NCI-H2081 (cell line): ENCODE results near the gene NEDD4.
A peak's percentile ranks its signal among the peaks of the same experiment; 100 is the strongest.
"Not testable (repeated sequence)": the region's sequence is repeated elsewhere in the genome, so short reads cannot be mapped to it uniquely, and the experiment has no call there.

Experiments
- DNase-seq, 2 experiments: peaks; one replicate each; lab custom pipeline; 2025; lab: John Stamatoyannopoulos, UW

The NEDD4 gene

DNA sequence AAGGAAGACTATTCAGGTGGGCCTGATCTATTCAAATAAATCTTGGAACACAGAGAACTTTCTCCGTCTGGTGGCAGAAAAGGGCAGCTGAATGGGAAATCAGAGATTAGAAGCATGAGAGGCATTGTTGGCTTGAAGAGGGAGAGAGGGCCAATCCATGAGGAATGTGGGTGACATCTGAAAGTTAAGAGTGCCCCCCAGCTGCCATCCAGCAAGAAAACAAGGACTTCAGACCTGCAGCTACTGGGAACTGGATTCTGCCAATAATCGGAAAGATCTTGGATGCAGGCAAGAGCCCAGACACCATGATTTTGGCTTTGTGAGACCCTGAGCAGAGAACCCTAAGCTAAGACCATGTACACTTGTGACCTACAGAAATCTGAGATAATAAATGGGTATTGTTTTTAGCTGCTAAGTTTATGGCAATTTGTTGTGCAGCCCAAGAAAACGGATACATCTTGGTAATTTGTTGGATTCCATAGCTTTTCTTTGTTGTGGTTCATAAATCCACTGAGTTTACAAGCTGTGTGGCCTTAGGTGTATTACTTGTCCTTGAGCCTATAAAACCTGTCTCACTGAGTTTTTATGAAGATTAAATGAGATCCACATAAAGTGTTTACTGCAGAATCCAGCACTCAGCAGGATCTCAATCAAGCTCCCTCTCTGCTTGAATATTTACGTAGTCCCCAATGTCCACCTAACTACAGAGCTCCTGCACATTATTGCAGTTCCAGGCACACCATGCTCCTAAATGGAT lies 168.4 kb downstream of the NEDD4 start:
- no peak for DNase-seq

DNA sequence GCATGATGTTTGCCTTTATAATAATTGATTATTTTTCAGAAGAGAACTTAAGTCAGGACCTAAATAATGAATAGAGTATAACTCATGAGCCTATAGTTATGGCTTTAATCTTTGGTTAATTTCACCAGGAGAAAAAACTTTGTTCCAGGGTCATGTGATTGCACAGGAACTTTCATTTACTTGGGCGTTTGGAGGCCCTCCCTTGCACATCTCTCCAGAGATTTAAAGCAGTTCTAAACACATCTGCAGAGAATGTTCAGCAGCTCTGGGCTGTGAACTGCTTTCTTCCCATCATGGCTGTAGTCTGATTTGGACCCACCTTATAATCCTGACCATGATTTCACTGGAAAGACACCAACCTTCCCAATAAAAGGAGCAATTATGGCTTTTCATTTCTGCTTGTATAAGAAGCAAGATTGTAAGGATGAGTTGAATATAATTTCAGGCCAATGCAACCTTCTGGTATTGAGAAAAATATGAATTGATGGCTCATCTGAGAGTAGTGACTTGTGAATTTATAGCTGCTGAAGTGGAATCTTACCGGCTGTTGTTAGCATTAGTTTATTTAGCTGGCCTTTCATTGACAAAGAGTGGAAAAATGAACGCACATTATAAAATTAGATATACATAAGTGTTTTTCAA lies 169.6 kb downstream of the NEDD4 start:
- no peak for DNase-seq

DNA sequence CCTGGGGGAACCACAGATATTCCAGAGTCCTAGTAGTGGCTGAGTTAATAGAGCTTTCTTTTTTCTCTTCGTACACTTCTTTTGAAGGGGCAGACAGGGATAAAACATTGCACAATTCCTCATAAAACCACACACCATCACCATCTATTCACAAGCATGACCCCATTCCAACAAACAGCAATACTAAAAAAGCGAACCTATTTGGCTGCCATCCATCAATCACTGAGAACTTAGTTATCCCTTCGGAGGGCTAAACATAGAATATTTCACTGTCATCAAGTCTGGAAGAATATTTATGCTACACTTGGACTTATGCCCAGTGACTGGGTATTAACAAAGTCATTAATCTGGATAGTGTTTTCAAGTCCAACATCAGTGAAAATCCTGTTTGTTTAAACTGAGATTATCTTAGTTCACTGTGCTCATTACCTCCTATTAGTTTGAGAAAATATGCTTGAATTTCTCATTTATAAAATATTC lies 170.2 kb downstream of the NEDD4 start:
- peak in 1 of 2 experiments; percentile 24 for DNase-seq

DNA sequence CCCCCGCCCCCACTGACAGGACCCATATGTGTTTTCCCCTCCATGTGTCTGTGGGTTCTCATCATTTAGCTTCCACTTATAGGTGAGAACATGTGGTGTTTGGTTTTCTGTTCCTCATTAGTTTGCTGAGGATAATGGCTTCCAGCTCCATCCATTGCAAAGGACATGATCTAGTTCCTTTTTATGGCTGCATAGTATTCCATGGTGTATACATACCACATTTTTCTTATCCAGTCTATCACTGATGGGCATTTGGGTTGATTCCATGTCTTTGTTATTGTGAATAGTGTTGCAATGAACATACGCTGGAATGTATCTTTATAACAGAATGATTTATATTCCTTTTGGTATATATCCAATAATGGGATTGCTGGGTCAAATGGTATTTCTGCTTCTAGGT lies 171.7 kb downstream of the NEDD4 start:
- DNase-seq = not testable (repeated sequence)

DNA sequence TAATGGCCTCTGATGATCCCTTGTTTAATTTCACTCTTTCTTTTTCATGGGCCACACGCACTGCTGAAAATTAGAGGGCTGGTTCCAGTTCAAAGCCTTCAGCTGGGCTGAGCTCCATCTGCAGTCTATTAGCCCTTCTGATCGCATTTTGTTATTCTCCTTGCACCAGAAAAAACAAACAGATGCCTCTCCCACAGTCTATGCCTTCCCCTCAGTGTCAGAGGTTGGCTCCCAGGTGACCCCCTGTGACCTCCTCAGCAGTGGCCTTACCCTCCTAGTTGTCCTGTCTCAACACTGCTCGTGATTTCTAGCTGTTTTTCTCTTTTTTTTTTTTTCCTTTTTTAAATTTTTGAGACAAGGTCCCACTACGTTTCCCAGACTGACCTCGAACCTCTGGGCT lies 173.4 kb downstream of the NEDD4 start:
- no peak for DNase-seq

DNA sequence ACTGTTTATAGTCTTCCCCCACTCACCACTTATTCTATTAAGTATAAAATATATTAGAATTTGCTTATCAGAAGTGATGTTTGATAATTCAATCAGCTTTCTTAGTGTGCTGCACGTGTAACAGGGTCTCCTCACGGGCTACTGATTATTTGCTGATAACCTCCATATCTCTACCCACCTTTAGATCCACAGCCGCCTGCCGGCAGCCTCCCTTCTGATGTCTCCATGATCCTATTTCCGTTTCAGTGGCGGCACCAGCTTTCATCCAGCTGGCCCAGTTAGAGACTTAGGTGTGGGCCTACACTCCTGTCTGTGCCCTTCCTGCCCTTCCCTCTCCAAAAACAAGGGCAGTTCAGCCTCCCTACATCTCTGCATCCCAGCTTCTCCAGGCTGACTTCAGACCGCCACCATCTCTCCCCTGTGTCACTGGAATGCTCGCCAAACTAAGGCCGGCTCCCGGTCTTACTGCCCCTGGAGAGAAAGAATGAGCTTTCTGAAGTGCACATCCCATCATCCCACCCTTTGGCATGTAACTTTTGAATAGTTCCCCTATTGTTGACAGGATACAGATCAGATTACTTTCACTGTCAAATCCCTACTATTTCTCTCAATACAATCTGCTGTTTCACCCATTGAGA lies 173.9 kb downstream of the NEDD4 start:
- DNase-seq = no peak

DNA sequence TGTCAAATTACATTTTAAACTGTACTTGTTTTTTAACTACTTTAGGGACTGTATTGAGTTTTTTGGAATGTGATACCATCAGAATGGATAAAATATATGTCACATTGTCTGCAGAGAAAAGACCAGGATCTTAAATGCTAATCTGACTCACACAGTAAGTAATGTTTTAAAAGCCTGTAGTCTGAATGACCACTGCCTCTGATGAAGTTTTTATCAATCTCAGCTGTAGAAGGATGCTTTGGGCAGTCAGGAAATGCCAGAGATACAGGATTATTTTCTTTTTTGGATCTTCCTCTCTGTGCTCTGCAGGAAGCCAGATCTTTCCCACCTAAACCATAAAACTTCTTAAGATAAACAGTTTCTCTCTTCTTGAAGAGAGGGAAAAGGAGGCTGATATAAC lies 177.4 kb downstream of the NEDD4 start:
- no peak for DNase-seq

DNA sequence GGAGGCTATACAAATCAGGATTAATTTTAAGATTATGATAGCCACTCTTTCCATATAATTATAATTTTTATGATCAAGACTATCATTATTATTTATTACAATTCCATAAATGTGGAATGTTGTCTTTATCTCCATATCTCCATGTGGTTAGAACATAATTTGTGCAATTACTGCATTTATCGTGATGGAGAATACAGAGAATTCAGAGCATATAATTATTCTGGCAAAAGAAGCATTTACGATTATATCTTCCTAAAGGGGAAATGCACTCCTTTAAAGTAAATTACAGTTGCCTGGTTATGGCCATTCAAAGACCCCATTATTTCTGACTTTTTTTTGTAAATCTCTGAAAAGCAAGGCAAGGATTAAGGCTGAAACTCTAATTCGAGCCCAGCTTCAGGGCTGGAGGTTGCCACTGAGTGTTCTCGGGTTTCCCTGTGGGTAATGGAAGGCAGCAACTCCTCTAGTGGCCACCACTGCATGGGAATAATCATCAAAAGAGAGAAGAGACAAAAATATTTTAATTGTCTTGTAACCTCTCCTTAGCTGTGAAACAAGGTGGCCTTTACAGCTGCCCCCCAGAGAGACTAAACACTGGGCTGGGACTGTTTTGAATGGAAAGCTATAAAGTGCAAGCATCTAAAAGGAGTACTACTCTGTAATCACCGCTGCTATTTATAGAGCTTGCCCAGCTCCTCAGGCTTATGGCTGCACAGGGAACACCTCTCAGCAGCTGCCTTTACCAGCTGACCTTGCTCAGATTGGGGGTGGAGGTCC lies 190.6 kb downstream of the NEDD4 start:
- peak; percentile 59 to 74 for DNase-seq

DNA sequence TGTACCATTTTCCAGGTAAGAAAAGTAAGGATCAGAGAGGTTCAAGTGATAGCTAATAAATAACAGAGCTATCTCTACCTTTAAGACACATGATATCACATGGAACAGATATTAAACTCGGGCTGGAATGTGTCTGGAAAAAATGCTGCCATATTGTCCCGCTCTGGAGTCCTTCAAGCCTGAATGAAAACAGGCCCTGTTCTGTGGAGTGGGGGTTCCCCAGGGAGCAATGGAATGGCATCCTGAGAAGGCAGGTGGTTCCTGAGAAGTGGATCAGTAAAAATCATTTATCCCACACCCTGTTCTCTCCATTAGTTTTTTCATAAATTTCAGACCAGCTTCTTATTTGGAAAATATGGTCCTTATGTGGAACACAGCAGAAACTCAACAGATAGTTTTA lies 193.2 kb downstream of the NEDD4 start:
- DNase-seq = no peak

DNA sequence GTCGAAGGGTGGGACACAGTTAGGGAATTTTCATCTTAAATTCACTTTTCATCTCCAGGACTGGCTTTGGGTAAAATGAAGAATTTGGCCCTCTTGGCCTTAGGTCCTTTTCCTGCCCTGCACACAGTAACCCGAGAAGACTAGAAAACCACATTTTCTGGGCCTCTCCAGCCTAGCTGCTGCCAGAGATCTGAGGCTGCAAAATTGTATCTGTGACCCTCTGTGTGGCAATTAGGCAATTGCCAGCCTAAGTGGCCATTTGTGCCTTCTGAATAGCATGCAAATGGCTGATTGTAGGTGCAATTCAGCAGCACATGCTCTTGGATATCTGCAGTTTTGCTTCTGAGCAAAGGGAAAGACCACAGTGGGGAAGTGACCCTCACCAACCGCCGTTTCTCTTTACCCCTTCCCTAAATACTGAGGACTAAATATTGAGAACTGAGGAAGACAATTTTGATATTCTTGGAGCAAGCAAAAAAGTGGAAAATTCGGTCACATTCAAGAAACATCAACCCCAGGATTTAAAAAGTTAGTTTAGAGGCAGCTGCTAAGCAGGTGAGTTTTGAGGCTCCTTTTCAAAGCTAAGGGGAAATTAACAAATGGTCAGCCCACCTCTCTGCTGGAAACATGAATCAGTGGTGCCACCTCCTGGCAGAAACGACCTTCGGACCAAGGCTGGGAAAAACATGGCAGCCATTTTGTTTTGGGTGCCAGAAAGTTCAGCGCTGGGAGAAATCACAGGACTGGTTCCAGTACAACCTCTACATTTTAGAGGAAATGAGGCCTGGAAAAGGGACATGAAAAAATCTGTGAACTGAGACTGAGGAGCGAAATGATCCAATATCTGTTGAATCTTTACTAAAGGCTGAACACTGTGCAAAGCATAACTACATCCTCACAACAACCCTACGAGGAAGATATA lies 193.9 kb downstream of the NEDD4 start:
- peak; percentile 32 to 59 for DNase-seq

DNA sequence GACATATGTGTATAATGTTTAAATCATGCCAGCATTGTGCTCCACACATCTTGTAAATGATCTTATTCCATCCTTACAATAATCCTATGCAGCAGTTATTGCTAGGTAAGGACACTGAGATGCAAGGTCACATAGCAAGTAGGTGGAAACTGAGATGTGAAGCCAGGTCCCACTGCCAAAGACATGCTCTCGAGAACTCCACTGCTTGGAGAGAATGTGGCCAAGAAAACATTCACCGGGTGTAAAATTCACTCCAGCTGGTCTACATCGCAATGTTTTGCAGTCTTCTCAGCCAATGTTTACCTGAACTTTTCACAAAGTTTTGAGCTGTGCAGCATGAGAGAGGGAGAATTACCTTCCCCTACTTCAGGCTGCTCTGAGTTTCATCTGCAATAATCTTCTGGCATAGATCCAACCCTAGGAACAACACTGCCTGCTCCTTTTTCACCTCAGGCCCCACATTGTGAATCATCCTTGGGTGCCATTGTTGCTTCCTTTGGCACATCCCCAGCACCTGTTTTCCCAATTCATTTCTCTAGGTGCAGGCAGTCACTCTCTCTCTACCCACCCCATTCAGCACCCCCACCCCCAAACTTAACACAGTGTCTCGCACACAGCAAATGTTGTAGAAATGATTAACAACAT lies 197.0 kb downstream of the NEDD4 start:
- DNase-seq = no peak

DNA sequence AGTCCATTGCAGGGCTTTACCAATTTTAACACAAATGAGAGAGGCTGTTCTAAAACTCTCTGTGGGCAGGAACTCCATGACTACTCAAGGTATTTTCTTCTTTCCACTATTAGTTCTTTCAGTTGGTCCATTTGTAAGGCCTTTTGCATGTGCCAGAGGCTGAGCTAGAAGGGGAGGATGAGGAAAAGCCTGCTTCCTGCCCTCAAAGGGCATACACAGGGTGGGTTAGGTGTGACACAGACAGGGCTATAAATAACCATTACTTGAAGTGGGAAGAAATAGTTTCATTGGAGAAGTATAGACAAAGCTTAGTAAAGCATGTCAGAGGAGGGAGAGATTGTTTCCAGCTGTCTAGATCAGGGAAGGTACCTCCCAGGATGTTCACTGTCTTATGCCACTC lies 198.4 kb downstream of the NEDD4 start:
- DNase-seq = no peak

DNA sequence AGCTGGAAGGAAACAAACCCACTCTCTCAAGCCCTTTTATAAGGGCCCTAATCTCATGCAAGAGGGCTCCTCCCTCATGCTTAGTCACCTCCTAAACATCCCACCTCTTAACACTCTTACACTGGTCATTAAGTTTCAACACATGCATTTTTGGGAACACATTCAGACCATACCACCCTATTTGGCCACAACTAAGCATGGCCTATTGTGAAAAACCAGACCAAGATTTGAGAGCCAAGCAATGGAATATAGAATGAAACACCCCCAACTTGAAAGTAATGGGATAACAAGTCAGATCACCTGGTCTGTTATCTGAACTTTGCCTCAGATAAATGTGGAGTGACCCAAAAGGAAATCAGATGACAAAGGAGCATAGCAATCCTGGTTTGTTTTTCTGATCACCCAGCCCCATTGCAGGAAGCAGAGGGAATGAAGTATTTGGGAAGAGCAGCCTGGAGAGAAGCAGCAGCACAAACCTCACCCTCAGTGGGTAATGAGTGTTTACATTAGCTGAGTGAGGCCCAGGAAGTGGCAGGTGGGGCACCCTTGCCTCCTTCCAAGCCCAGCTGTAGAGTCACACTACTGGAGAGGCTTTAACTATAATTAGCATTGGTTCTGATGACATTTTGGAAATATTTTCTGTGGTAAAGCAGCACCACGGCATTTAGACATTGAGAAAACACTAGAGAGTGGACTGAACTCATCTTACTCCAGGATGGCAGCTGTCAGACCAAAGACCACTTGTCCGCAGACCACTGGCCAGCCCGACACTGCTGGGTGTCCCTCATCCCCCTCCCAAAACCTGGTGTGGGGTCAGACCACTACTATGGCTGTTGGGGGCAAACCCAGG lies 201.6 kb downstream of the NEDD4 start:
- peak; percentile 21 to 69 for DNase-seq

DNA sequence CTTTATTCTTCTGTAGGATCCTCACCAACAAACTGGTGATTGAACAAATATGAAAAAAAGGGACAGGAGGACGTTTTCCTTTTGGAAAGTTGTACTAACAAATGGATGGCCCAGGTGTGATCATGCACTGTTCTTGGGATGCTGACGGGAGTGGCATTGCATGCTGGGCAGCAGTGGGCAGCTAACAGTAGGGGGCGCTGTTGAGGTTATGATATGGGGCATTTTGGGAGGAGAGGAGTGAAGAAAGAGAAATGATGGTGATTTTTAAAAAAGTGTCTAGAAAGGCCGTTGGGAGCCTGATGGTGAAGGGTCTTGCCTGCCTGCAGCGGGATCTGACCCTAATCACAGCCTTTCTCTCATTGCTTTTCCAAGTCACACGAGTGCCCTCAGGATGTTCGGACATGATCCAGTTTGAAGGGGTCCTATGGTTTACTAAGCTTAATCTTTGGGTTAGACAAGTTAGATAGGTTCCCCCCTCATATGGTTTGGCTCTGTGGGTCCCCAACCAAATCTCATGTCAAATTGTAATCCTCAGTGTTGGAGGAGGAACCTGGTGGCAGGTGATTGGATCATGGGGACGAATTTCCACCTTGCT lies 204.2 kb downstream of the NEDD4 start:
- no peak for DNase-seq

DNA sequence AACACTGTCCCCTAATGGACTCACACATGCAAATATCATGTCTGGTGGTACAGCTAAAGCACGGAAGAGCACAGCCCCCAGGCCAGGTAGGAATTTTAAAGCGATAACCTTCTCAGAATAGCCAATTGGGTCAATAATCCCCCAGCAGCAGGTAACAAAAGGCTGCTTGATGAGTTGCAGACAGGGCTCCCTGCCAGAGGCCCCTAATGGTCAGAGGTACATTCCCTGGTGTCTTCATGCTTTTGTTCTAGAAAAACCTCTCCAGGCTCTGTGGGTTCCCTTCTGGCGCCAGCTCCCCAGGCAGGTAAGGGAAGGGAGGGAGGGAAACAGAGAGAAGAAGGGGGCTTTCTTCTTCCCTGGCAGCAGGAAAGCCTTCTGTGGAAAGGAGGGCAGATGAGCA lies 207.1 kb downstream of the NEDD4 start:
- no peak for DNase-seq

DNA sequence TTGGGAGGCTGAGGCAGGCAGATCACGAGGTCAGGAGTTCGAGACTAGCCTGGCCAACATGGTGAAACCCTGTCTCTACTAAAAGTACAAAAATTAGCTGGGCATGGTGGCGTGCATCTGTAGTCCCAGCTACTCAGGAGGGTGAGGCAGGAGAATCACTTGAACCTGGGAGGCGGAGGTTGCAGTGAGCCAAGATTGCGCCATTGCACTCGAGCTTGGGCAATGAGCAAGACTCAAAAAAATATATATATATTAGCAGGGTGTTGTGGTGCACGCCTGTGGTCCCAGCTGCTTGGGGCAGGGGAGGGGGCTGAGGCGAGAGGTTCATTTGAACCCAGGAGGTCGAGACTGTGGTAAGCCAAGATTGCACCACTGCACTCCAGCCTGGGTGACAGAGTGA lies 207.8 kb downstream of the NEDD4 start:
- not testable (repeated sequence) for DNase-seq

DNA sequence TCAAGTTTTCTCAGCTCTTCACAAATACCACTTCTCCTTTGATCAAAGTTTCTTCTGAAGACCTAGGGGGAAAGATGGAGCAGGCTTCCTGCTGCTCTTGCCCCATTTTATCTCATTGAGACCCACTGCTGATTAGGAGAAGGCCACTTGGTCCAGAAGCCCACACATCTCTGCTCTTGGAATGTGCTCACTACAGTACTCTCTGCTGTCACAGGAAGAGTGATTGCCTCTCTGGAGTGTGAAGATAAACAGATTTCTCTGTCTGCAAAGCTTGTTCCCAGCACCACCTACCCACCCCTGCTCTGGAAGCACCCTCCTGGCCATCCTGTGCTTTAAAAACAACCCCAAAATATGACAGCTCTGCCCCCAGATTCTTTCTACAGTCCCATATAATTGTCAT lies 209.1 kb downstream of the NEDD4 start:
- DNase-seq = no peak

DNA sequence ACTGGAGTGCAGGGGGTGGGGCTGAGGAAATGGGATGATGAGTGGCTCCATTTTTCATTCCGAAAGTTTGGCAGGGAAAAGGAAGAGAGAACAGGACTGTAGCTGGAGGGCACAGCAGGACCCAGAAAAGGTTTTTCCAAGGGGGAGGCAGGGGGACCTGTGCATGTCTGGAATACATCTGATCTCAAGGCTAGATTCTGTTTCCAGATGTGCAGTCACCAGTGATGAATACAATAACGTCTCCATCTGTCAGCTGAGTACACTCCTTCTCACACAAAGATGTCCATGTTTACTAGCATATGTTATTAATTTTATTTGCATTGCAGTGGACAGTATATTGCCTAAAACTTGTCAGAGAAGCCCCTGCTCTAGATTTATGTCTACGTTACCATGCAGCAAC lies 210.5 kb downstream of the NEDD4 start:
- DNase-seq = no peak

DNA sequence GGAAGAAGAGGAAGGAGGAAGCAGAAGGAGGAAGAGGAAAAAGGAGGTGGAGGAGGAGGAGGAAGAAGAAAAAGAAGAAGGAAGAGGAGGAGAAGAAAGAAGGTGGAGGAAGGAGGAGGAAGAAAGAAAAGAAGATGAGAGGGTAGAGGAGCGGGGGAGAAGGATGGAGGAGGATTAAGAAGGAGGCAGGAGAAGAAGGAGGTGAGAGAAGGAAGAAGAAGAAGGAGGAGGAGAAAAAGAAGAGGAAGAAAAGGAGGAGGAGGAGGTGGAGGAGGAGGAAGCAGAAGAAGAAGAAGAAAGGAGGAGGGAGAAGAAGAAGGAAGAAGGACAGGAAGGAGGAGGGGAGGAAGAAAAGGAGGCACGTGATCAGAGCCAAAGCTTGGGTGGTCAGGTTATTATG lies 213.1 kb downstream of the NEDD4 start:
- no peak for DNase-seq
